H1 (cell line): ENCODE results near the gene SRD5A3. TPM values are rescaled to one million over a fixed set of nuclear protein-coding genes. Genes with fewer than 3 reads are reported as not detected.

Source experiments
- EZH2 ChIP-seq: fragments of 200-600 bp; sonication (generic); IDR thresholded peaks from 2 replicates; pipeline ENCODE4 v1.7.1; 2012; ENCODE audit warnings: low read depth, mild to moderate bottlenecking, moderate library complexity, low read length, inconsistent platforms; ENCODE audit not compliant: severe bottlenecking
- polyA plus RNA-seq, 7 experiments: library from polyadenylated mRNA; depleted of rRNA in 3 of 7; stranded (reverse) in 5 of 7; unstranded in 2 of 7; fragments of >200 nt in 5 of 7; fragments of 200-250 nt in 2 of 7; gene quantifications; 1 replicate in 5 of 7; 2 replicates in 1 of 7; 4 replicates in 1 of 7; pipeline versions ENCODE4 v1.2.1 to v1.2.3, GENCODE V29; 2011 to 2013; ENCODE audit warnings: missing spikeins in 2 of 7, mixed read lengths in 2 of 7
- total RNA-seq: library from RNA; stranded (reverse); fragmentation: NEBNext Ultra II Directional; extraction: Animal tissue kit (Norgen Biotek cat#: 25700); gene quantifications from 2 replicates; pipeline ENCODE4 v1.2.1, GENCODE V29; 2021
- TF ChIP-seq, protein P1 (sequence below): fragments of 300-600 bp; sonication (generic); IDR thresholded peaks from 2 replicates; pipeline ENCODE4 v1.7.1; 2012; ENCODE audit warnings: low read length, moderate library complexity, mild to moderate bottlenecking, inconsistent platforms; ENCODE audit not compliant: insufficient replicate concordance

The SRD5A3 gene
- total and polyA plus RNA-seq, 2 of the 8 experiments (the other 6 are each of a cell fraction or from before 2014, with no cell fraction given) = 19.6 to 34.6 TPM

DNA sequence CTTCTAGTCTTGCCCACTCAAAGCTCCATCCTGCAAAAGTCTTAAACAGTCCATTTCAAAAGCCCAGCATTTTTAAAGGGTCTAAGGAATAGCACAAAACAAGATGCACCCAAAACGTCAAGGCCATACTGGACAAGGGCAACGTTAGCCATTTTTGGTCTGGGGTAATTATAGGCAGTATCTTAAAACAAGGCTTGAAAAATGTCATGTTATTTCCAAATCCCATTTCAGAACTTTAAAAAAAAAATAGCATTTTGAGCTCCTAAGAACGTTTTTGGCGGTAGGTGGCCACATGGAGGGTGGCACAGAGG, 49.1 kb downstream of the SRD5A3 start (continued):
- TF ChIP-seq, protein P1, sequence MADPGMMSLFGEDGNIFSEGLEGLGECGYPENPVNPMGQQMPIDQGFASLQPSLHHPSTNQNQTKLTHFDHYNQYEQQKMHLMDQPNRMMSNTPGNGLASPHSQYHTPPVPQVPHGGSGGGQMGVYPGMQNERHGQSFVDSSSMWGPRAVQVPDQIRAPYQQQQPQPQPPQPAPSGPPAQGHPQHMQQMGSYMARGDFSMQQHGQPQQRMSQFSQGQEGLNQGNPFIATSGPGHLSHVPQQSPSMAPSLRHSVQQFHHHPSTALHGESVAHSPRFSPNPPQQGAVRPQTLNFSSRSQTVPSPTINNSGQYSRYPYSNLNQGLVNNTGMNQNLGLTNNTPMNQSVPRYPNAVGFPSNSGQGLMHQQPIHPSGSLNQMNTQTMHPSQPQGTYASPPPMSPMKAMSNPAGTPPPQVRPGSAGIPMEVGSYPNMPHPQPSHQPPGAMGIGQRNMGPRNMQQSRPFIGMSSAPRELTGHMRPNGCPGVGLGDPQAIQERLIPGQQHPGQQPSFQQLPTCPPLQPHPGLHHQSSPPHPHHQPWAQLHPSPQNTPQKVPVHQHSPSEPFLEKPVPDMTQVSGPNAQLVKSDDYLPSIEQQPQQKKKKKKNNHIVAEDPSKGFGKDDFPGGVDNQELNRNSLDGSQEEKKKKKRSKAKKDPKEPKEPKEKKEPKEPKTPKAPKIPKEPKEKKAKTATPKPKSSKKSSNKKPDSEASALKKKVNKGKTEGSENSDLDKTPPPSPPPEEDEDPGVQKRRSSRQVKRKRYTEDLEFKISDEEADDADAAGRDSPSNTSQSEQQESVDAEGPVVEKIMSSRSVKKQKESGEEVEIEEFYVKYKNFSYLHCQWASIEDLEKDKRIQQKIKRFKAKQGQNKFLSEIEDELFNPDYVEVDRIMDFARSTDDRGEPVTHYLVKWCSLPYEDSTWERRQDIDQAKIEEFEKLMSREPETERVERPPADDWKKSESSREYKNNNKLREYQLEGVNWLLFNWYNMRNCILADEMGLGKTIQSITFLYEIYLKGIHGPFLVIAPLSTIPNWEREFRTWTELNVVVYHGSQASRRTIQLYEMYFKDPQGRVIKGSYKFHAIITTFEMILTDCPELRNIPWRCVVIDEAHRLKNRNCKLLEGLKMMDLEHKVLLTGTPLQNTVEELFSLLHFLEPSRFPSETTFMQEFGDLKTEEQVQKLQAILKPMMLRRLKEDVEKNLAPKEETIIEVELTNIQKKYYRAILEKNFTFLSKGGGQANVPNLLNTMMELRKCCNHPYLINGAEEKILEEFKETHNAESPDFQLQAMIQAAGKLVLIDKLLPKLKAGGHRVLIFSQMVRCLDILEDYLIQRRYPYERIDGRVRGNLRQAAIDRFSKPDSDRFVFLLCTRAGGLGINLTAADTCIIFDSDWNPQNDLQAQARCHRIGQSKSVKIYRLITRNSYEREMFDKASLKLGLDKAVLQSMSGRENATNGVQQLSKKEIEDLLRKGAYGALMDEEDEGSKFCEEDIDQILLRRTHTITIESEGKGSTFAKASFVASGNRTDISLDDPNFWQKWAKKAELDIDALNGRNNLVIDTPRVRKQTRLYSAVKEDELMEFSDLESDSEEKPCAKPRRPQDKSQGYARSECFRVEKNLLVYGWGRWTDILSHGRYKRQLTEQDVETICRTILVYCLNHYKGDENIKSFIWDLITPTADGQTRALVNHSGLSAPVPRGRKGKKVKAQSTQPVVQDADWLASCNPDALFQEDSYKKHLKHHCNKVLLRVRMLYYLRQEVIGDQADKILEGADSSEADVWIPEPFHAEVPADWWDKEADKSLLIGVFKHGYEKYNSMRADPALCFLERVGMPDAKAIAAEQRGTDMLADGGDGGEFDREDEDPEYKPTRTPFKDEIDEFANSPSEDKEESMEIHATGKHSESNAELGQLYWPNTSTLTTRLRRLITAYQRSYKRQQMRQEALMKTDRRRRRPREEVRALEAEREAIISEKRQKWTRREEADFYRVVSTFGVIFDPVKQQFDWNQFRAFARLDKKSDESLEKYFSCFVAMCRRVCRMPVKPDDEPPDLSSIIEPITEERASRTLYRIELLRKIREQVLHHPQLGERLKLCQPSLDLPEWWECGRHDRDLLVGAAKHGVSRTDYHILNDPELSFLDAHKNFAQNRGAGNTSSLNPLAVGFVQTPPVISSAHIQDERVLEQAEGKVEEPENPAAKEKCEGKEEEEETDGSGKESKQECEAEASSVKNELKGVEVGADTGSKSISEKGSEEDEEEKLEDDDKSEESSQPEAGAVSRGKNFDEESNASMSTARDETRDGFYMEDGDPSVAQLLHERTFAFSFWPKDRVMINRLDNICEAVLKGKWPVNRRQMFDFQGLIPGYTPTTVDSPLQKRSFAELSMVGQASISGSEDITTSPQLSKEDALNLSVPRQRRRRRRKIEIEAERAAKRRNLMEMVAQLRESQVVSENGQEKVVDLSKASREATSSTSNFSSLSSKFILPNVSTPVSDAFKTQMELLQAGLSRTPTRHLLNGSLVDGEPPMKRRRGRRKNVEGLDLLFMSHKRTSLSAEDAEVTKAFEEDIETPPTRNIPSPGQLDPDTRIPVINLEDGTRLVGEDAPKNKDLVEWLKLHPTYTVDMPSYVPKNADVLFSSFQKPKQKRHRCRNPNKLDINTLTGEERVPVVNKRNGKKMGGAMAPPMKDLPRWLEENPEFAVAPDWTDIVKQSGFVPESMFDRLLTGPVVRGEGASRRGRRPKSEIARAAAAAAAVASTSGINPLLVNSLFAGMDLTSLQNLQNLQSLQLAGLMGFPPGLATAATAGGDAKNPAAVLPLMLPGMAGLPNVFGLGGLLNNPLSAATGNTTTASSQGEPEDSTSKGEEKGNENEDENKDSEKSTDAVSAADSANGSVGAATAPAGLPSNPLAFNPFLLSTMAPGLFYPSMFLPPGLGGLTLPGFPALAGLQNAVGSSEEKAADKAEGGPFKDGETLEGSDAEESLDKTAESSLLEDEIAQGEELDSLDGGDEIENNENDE = no peak
- no peak for TF ChIP-seq EZH2
